Measurements from ENCODE around the gene ASTN2.

DNA sequence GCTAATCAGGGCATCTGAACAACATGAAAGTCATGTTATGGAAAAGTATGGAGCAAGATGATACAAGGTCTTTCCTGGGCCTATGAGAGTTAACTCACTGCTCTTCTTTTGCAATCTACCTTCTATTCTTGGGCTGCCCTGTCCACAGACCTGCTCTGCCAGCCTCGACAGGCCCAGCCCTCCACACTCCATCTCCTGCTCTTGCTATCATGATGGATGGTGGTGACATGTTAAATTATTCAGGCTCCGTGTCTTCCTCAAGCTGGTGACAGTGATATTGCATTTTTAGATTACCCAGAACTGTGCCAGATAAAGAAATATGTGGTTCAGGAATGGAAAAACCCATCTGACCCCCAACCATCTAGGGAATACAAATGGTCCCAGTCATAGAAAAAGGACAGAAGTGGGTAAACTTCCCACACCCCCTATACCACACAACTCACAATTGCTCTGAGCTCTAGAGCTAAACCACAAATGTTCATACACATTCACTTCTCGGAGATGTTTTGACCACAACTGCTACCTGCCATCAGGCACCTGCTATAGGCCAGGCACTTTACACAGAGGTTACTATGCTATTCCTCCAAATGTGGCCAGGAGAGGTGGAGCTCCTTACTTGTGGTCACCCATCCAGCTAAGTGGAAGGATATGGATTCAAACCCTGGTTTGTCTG is 311.3 kb downstream of the ASTN2 start:
- TF ChIP-seq POLR2AphosphoS5 (IDR thresholded peaks at IDR 0.05) (no peak), CTCF (IDR thresholded peaks at IDR 0.05) (no peak)
